HG03520 (cell line): ENCODE results near the gene GABRA4.

ENCODE experiments used
- ATAC-seq: cut with Tn5 transposase; IDR thresholded peaks from one replicate; pipeline ENCODE4 v1.9.1; 2021; ENCODE audit warnings: mild to moderate bottlenecking, moderate library complexity; ENCODE audit not compliant: unreplicated experiment

The GABRA4 gene

GRCh38 chr4:46933686-46934085 lies 59.7 kb downstream of the GABRA4 start:
- ATAC-seq: no peak

DNA sequence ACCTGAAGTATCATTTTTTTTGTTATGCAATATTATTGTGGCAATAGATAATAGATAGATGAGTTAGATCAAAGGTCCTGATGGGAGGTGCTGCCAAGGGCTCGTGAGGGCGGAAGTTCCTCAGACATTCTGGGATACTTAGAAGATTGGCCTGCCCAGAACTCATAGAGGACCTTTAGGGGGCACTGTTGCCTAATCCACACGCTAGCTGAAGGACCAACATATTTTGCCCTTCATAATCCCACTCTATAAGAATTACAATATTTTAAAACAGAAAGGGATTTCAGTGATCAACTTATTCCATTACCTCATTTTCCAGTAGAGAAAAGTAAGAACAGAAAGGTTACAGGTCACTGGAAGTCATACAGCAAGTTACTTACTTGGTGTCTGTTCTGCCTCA lies 61.4 kb downstream of the GABRA4 start:
- peak; percentile 89 for ATAC-seq

GRCh38 chr4:46930891-46931290 lies 62.5 kb downstream of the GABRA4 start:
- ATAC-seq: no peak

DNA sequence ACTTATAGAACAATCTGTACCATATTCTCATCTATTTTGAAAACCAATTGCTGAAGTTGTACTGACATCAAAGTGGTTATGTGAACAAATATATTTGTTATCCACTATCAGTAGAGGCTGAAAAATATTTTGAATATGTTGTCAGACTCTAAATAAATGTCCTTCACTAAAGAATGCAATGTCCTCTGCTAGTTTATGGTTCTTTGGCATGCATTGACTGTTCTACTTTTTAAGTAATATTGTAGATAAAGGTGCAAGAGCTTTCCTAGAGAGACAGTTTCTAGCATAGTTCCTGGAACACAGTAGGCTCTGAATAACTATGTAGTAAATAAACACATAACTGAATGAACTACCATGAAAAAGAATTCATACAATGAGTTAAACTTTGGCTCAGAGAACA lies 66.2 kb downstream of the GABRA4 start:
- ATAC-seq: no peak

- no peak for ATAC-seq
These were observed 68.4 kb downstream of the GABRA4 start for GRCh38 chr4:46924789-46925529.

- ATAC-seq: no peak
These were observed 71.2 kb downstream of the GABRA4 start for GRCh38 chr4:46922205-46922604.

DNA sequence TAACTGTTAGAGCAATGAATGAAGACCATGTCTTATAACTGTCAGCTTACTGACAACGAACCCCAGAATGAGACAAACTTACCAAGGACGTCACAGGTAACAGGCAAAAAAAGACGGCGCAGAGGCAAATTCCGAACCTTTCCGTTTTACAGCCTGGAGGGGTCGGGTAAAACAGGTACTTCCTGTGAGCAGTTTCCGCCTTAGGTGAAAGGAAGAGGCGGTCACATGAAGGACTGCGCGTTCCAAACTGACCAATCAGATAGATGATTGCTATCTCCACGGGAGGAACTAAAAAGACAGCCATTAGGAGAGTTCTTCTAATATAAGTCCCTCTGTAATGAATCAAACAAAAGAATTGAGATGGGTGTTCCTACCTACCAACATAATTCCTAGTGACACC lies 84.3 kb downstream of the GABRA4 start, which contains the start of gene COX7B2:
COX7B2 (minus strand) TSS at position 168 of the 400 bp plus-strand sequence. CDS start 174,053 bp downstream, outside the sequence.
- no peak for ATAC-seq

DNA sequence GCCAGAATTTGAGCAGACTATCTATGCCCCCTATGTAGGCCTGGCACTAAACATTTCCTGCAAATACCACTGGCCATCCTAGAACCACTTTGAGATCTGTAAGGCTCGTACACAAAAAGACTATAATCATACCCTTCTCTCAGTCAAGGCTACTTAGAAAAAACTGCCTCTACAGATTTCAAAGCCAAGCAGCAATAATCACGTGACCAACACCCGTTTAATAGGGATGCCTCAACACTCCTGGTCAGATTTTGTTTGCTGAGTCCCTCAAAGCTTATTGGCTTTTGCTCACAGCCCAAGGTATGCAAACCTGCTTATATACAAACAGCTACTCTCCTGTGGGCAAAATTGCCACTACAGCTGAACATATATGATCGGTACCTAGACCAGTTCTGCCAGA lies 85.2 kb downstream of the GABRA4 start:
- ATAC-seq: no peak

DNA sequence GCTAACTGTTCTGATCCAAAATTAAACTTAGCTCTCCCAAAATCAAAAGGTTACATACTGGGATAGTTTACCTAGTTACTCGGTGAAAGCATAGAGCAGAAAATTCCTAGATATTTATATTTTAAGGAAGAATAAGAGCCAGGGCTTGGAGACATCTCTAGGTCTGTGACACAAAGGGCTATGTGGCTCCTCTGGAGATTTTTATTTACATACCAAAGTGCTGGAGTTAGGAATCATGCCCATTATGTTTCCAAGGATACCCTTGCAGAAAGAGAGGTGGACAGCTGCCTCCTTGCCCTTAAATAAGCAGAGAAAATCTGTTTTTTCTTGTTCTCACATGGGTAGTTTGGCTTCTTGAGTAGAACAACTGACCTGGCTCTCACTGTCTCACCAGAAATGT lies 93.3 kb downstream of the GABRA4 start:
- ATAC-seq: no peak

DNA sequence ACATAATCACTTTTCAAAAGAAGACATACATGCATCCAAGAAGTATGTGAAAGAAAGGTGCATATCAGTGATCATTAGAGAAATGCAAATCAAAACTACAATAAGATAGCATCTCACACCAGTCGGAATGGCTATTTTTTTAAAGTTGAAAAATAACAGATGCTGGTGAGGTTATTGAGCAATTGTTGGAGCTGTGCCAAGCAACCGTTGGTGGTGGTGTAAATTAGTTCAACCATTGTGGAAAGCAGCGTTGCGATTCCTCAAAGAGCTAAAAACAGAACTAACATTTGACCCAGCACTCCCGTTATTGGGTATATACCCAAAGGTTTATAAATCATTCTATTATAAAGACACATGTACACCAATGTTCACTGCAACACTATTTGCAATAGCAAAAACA lies 98.6 kb downstream of the GABRA4 start:
- ATAC-seq: no peak

- no peak for ATAC-seq
These were observed 103.3 kb downstream of the GABRA4 start for GRCh38 chr4:46890056-46890455.

- no peak for ATAC-seq
These were observed 104.0 kb downstream of the GABRA4 start for GRCh38 chr4:46889410-46889809.

GRCh38 chr4:46886711-46887110 lies 106.7 kb downstream of the GABRA4 start:
- no peak for ATAC-seq

DNA sequence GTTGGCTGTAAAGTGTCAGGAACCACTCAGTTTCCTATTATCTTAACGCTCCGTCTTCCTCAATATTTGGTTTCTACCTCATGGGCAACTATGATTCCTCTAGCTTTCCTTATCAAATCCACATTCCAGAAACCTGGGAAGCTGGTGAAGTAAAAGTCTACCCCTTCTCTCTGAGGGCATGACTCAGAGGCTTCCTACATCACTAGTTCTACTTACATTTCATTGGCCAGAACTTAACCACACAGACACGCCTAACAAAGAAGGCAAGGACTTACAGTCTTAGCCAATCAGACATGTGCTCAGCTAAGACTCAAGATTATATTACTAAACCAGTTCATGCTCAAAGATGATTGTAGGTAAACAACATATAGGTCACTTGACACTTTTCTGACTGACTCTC lies 114.7 kb downstream of the GABRA4 start:
- ATAC-seq: no peak

DNA sequence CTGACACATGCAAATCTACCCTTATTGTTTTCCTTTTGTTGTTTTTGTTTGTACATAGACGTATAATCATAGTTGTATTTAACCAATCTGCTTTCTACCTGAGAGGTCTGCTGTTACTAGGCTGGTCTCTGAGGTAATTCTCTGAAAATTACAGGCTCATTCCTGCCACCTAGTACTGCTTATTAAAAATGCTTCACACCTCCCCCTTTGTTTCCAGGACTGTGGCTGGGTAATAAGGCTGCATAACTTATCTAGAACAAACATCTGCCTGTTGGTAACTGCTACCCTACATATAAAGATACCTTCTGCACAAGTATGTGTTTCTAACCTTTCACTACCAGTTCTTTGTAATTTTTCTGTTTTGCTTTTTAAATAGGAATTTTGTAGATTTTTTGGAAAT lies 118.6 kb downstream of the GABRA4 start:
- no peak for ATAC-seq

DNA sequence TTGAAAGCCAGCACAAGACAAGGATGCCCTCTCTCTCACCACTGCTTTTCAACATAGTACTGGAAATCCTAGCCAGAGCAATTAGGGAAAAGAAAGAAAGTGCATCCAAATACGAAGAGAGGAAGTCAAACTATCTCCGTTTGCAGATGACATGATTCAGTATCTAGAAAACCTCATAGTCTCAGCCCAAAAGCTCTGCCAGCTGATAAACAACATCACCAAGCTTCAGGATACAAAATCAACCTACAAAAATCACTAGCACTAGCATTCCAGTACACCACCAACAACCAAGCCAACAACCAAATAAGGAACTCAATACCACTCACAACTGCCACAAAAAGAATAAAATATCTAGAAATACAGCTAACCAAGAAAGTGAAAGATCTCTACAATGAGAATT lies 123.0 kb downstream of the GABRA4 start:
- no peak for ATAC-seq
